Prostate gland (tissue), 2 donors: ENCODE data around the gene HAND2. TPM values are rescaled to one million over a fixed set of nuclear protein-coding genes. Genes with fewer than 3 reads are reported as not detected.

Source experiments
- DNase-seq: peaks from one replicate; pipeline ENCODE4 v3.0.0-alpha.2; 2019; ENCODE audit warnings: low spot score
- H3K27ac ChIP-seq, 2 donors: fragments of 200-600 bp; sonication (generic); 2 replicates each; pipeline ENCODE4 v1.5.1; 2017 to 2019
- H3K27me3 ChIP-seq: fragments of 200-600 bp; sonication (generic); replicated peaks from 2 replicates; pipeline ENCODE4 v1.5.1; 2019; ENCODE audit not compliant: insufficient read depth
- H3K36me3 ChIP-seq, 2 donors: fragments of 200-600 bp; sonication (generic); 1 replicate in 1 of 2; 2 replicates in 1 of 2; pipeline versions ENCODE4 v1.5.1 to v1.8.1; 2017 to 2019
- H3K4me1 ChIP-seq: fragments of 200-600 bp; sonication (generic); replicated peaks from 2 replicates; pipeline ENCODE4 v1.5.1; 2019
- H3K4me3 ChIP-seq, 2 donors: fragments of 200-600 bp; sonication (generic); 2 replicates each; pipeline ENCODE4 v1.5.1; 2017 to 2019
- H3K9me3 ChIP-seq: fragments of 200-600 bp; sonication (generic); 2 replicates; pipeline ENCODE4 v1.5.1; 2017
- POLR2A ChIP-seq: fragments of 450-650 bp; IDR thresholded peaks from one replicate; pipeline ENCODE4 v1.6.1; 2016; ENCODE audit warnings: antibody characterized with exemption, mild to moderate bottlenecking
- POLR2AphosphoS5 ChIP-seq: sonication (generic); formaldehyde crosslinking; IDR thresholded peaks from one replicate; pipeline ENCODE4 v1.6.1; 2017; ENCODE audit warnings: antibody characterized with exemption
- WGBS: methylation state at CpG from one replicate; pipeline ENCODE4 v1.1.5; 2018; 5-methylcytosine and 5-hydroxymethylcytosine counted together
- intact Hi-C: fragments of 100-400 bp; cut with DNase I; formaldehyde crosslinking; loops from one replicate; pipeline ENCODE4 v1.14.2; 2022
- total RNA-seq, 2 donors: library from RNA; depleted of rRNA; stranded (reverse); fragments of >200 nt; gene quantifications; one replicate each; pipeline ENCODE4 v1.1.0, GENCODE V29; 2016
- TF ChIP-seq, protein P1 (sequence below), 4 experiments: fragments of 200-600 bp in 2 of 4; fragments of 450-650 bp in 2 of 4; sonication (generic) in 2 of 4; IDR thresholded peaks; 1 replicate in 3 of 4; 2 replicates in 1 of 4; pipeline ENCODE4 v1.5.1; 2016 to 2019; ENCODE audit warnings: antibody characterized with exemption in 4 of 4, mild to moderate bottlenecking in 2 of 4, moderate library complexity in 2 of 4

Gene HAND2
- total RNA-seq, 2 donors from 2014 or later, result 7.5 TPM; not detected in 1

DNA sequence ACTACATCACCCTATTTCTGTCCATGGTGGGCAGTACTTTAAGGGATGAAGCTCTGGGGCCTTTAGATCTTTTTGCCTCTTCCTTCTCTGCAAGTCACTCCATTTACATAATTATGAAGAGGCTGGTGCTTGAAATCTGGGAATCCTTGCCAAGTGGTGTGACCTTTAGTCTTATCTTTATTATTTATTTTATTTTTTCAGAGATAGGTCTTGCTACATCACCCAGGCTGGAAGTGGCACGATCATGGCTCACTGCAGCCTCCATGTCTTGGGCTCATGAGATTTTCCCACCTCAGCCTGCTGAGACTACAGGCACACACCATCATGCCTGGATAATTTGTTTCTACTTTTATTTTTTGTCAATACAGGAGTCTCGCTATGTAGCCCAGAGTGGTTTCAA lies 34.4 kb upstream of the HAND2 start:
- no peak for DNase-seq
- Histone ChIP-seq H3K27ac (no peak overlapping the region), H3K9me3 (no peaks in the 10 kb centered on the region), H3K27me3 (no peaks in the 10 kb centered on the region), H3K36me3 (no peaks in the 10 kb centered on the region), H3K4me3 (no peak overlapping the region), H3K4me1 (no peaks in the 10 kb centered on the region)
- WGBS, result 86% methylated on average over 2 of the region's 2 CpGs
- TF ChIP-seq, protein P1, sequence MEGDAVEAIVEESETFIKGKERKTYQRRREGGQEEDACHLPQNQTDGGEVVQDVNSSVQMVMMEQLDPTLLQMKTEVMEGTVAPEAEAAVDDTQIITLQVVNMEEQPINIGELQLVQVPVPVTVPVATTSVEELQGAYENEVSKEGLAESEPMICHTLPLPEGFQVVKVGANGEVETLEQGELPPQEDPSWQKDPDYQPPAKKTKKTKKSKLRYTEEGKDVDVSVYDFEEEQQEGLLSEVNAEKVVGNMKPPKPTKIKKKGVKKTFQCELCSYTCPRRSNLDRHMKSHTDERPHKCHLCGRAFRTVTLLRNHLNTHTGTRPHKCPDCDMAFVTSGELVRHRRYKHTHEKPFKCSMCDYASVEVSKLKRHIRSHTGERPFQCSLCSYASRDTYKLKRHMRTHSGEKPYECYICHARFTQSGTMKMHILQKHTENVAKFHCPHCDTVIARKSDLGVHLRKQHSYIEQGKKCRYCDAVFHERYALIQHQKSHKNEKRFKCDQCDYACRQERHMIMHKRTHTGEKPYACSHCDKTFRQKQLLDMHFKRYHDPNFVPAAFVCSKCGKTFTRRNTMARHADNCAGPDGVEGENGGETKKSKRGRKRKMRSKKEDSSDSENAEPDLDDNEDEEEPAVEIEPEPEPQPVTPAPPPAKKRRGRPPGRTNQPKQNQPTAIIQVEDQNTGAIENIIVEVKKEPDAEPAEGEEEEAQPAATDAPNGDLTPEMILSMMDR (IDR thresholded peaks at IDR 0.05), result no peak
- TF ChIP-seq POLR2AphosphoS5 (no peak), POLR2A (no peak)
- intact Hi-C loops, result no loop called here

DNA sequence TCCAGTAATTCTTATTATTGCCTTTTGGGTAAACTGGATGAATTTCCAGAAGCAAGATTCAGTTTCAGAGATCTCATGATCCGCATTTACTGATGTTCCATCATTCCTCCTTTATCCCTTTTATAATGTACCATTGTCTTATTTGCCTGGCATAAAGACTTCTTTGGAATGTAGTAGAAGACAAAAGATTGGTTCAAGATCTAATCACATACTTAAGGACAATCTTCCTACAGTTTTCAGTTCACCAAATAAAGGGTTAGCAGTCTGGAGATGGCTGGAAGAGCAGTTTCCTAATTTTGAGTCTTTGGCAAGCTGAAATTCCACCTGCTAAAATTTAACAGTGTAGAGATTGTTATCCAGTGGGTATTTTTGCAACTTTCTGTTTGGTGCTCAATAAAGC lies 30.9 kb upstream of the HAND2 start:
- no peaks in the 10 kb centered on the region for H3K4me1 ChIP-seq
- TF ChIP-seq, protein P1 (IDR thresholded peaks at IDR 0.05), result no peak
- TF ChIP-seq POLR2A (no peak), POLR2AphosphoS5 (no peak)
- no peaks in the 10 kb centered on the region for H3K27me3 ChIP-seq
- H3K36me3 ChIP-seq, result no peaks in the 10 kb centered on the region
- no peak overlapping the region for H3K4me3 ChIP-seq
- no peak for DNase-seq
- 62% methylated on average over 1 of the region's 1 CpG for WGBS
- no peak overlapping the region for H3K27ac ChIP-seq
- intact Hi-C loops, result no loop called here
- no peaks in the 10 kb centered on the region for H3K9me3 ChIP-seq

DNA sequence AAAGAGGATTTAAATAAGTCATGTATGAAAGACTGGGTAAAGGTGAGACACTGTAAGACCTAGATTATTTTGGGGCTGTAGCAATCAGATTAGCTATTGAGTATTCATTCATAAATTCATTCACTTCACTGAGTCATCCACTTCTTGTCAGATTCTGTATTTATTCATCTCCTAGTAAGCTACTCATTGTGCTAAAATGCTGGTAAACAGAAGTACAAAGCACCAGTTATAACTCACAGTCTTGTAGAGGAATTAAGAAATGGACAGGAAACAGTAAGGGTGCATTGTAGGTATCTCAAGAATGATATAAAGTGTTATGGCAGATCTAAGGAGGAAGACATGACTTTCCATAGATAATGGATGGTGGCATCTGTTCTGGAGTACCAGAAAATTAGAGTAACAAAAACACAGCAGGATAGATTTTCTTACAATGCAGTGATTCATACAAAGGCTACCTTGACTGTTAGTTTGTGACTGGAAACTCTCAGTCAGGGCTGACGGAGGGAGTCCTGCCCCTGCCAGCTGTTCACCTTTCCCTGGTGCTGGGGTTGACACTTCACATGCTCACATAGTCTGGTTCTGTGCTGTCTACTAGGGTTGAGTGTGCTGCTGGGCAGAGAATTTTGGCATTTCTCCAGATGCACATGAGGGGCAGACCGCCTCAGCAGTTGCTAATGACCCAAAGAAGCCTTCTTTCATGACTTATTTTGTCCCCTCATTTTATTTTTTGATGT lies 26.5 kb upstream of the HAND2 start:
- no peak for TF ChIP-seq POLR2A
- TF ChIP-seq, protein P1 (IDR thresholded peaks at IDR 0.05), result no peak

DNA sequence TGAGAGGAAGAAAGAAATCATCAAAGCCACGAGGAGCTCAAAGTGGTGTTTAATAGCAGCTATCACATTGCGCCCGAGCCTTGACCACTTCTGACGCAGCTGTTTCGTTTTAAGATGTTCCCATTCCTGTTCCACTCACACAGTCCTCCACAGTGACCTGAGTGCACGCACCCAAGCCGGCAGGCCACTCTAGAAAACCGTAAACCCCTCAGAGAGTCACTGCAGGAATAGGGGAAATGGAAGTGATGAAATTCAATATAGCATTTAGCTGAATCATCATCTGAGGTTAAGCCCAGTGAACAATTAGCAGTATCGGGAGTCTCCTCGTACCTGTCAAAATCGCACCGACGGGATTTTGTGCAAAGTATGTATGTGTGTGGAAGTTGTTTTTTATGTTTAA lies 17.9 kb upstream of the HAND2 start:
- intact Hi-C loops, result no loop called here
- Histone ChIP-seq H3K27me3 (no peaks in the 10 kb centered on the region), H3K4me1 (no peaks in the 10 kb centered on the region), H3K36me3 (no peaks in the 10 kb centered on the region), H3K9me3 (no peaks in the 10 kb centered on the region), H3K4me3 (no peak overlapping the region), H3K27ac (no peak overlapping the region)
- WGBS, result 29% methylated on average over 13 of the region's 13 CpGs
- TF ChIP-seq, protein P1 (IDR thresholded peaks at IDR 0.05), result no peak
- TF ChIP-seq POLR2AphosphoS5, result no peak
- no peak for TF ChIP-seq POLR2A
- no peak for DNase-seq

More for the DNA sequence above, 26.5 kb upstream of the HAND2 start:
- 61% methylated on average over 2 of the region's 2 CpGs for WGBS
- DNase-seq, result no peak
- Histone ChIP-seq H3K4me1 (no peaks in the 10 kb centered on the region), H3K9me3 (no peaks in the 10 kb centered on the region), H3K36me3 (no peaks in the 10 kb centered on the region), H3K4me3 (no peak overlapping the region), H3K27me3 (no peaks in the 10 kb centered on the region), H3K27ac (no peak overlapping the region)
- intact Hi-C loops, result no loop called here

DNA sequence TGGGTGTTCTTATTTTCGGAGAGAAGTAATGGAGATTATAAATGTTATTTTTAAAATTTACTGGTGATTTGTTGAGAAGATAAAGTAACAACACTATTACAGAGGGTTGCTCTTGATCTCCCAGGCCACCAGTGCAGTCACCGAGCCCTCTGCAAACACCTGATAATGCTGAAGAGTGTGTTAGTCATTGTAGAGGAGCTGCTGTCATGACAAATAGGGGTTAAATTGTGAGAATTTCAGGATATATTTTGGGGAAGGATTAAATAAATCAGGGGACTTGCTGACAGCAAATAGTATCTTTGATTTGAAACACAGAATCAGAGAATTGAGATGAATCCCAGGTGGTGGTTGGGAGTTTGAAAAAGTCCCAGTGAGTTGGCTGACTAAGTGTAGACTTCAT lies 16.7 kb upstream of the HAND2 start:
- TF ChIP-seq POLR2AphosphoS5, result no peak
- H3K4me1 ChIP-seq, result no peaks in the 10 kb centered on the region
- 80% methylated on average over 2 of the region's 2 CpGs for WGBS
- intact Hi-C loops, result no loop called here
- H3K27ac ChIP-seq, result no peak overlapping the region
- no peaks in the 10 kb centered on the region for H3K36me3 ChIP-seq
- DNase-seq, result no peak
- H3K9me3 ChIP-seq, result no peaks in the 10 kb centered on the region
- no peaks in the 10 kb centered on the region for H3K27me3 ChIP-seq
- H3K4me3 ChIP-seq, result no peak overlapping the region
